Suppressor macrophage treated with lipopolysaccharide for 1 hour (primary cell): ENCODE data around the gene ESAM.

Experiments used
- DNase-seq, 3 donors: peaks; one replicate each; pipeline ENCODE4 v3.0.0-alpha.2; 2020 to 2022

Gene ESAM

GRCh38 chr11:124769806-124770774 is 8.0 kb upstream of the ESAM start:
- no peak for DNase-seq

- no peak for DNase-seq
Observed at GRCh38 chr11:124768914-124769313, 6.8 kb upstream of the ESAM start.

GRCh38 chr11:124766156-124766555 is 4.1 kb upstream of the ESAM start:
- no peak for DNase-seq

- DNase-seq, result peak; percentile 66 to 85 (median 70)
Observed at GRCh38 chr11:124763156-124763947, 1.3 kb upstream of the ESAM start.

GRCh38 chr11:124762624-124763155 is 600 bp upstream of the ESAM start:
- DNase-seq, result peak in 1 of 3 donors; percentile 43

- DNase-seq, result no peak
Observed at GRCh38 chr11:124761301-124762104, 587 bp downstream of the ESAM start.

- DNase-seq, result no peak
Observed at GRCh38 chr11:124760806-124761205, 1.3 kb downstream of the ESAM start.

GRCh38 chr11:124760205-124760652 is 1.9 kb downstream of the ESAM start:
- no peak for DNase-seq

GRCh38 chr11:124759266-124760204 is 2.6 kb downstream of the ESAM start:
- no peak for DNase-seq

GRCh38 chr11:124758355-124759265 is 3.5 kb downstream of the ESAM start:
- DNase-seq, result peak; percentile 82 to 92 (median 84)

- no peak for DNase-seq
Observed at GRCh38 chr11:124757320-124757719, 4.8 kb downstream of the ESAM start.

- DNase-seq, result no peak
Observed at GRCh38 chr11:124756753-124757227, 5.3 kb downstream of the ESAM start.

- no peak for DNase-seq
Observed at GRCh38 chr11:124756033-124756752, 5.9 kb downstream of the ESAM start.

GRCh38 chr11:124754710-124755109 is 7.4 kb downstream of the ESAM start:
- no peak for DNase-seq

- DNase-seq, result no peak
Observed at GRCh38 chr11:124754309-124754708, 7.8 kb downstream of the ESAM start.

GRCh38 chr11:124753624-124754023 is 8.5 kb downstream of the ESAM start:
- no peak for DNase-seq

- peak; percentile 64 to 72 (median 71) for DNase-seq
Observed at GRCh38 chr11:124753205-124753604, 8.9 kb downstream of the ESAM start.

GRCh38 chr11:124752471-124753102 is 9.5 kb downstream of the ESAM start:
- DNase-seq, result peak in 2 of 3 donors; percentile 29 to 36
